ENCODE data around the gene TMEM259. TPM values are rescaled to one million over a fixed set of nuclear protein-coding genes. Genes with fewer than 3 reads are reported as not detected.
A peak's percentile ranks its signal among the peaks of the same experiment; 100 is the strongest.

TMEM259 gene
- total RNA-seq, 1 experiment from 2014 or later = 202 TPM

DNA sequence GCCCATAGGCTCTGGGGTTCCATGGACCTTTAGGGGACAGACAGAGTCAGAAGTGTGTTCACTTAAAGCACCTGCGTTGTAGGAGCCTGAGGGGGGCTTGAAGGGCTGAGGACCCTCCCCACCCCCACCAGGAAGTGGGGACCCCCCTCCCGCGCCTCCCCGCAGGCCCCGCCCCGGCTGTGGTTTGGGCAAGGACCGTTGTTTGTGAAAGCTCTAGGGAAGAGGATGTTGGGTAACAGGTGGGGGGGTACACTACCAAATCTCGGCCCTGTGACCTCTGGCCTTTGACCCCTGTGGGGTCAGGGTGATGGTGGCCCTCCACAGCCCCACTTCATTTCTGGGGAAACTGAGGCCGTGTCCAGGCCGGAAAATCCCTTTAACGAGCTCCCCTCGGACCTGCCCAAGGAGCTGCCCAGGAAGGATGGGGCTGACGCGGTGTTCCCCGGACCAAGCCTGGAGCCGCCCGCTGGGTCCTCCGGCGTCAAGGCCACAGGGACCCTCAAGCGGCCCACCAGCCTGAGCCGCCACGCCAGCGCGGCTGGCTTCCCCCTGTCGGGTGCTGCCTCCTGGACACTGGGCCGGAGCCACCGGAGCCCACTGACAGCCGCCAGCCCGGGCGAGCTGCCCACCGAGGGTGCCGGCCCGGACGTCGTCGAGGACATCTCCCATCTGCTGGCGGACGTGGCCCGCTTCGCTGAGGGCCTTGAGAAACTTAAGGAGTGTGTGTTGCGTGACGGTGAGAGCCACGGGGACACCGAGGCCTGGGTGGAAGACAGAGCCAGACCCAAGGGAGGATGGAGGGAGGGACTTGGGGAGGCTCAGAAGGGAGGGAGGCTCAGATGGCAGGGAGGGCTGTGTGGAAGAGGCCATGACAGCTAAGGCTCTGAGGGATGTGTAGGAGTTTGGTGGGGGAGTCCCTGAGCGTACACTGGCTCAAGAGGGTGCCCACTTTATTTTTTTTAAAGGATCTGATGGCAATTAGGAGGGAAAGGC, 47.4 kb upstream of the TMEM259 start:
- DNase-seq (ENCODE audit: low read depth, low spot score) (no peak), ATAC-seq (no peak)
- ChIA-PET POLR2A (interaction anchor here (2.0 to 2.3 kb wide), 2 partner anchors 14 to 47 kb away, joined by 6 to 7 read pairs; partner anchors contain the start of gene RNU6-2), RAD21 (ENCODE audit: low non-redundant PET in 1 of 2, low total read pairs in 2 of 2, uncharacterized antibody in 2 of 2, unreplicated experiment in 2 of 2) (no interaction called here), CTCF (no interaction called here)
- no peak overlapping the region for H2AFZ ChIP-seq (ENCODE audit: low read depth, low read length, poor library complexity, severe bottlenecking)
- peaks cover 26% of the 10 kb centered on the region; the same call in 1 of the 2 replicates for H3K79me2 ChIP-seq (ENCODE audit: insufficient read depth, low read length)
- H4K20me1 ChIP-seq (ENCODE audit: insufficient read depth) = no peaks in the 10 kb centered on the region
- no peaks in the 10 kb centered on the region for H3K27me3 ChIP-seq (ENCODE audit: insufficient read depth, low read length)
- no peaks in the 10 kb centered on the region for H3K9me2 ChIP-seq (ENCODE audit: insufficient read depth)
- H3K4me2 ChIP-seq (ENCODE audit: low read length) = peak overlapping the region; percentile 94
- no peaks in the 10 kb centered on the region for H3K9me3 ChIP-seq (ENCODE audit: control insufficient read depth in 1 of 2, insufficient read depth in 1 of 2, low read depth in 1 of 2, low read length in 2 of 2)
- peaks cover 32 to 61% of the 10 kb centered on the region in 2 experiments for H3K4me1 ChIP-seq (ENCODE audit: control insufficient read depth in 1 of 2, insufficient read depth in 2 of 2, low read length in 2 of 2)
- intact Hi-C loops (cut with micrococcal nuclease) = no loop called here
- TF ChIP-seq ELF1 (IDR thresholded peaks at IDR 0.05; ENCODE audit: borderline replicate concordance, low read depth) (no peak), ZFX (IDR thresholded peaks at IDR 0.05) (no peak), CBX3 (IDR thresholded peaks at IDR 0.05; ENCODE audit: low read depth) (no peak), ZNF274 (IDR thresholded peaks at IDR 0.05; ENCODE audit: low read depth, low read length) (no peak), SRF (IDR thresholded peaks at IDR 0.05; ENCODE audit: low read depth) (no peak), EZH2phosphoT487 (IDR thresholded peaks at IDR 0.05; ENCODE audit: borderline replicate concordance) (no peak), POLR2A (IDR thresholded peaks at IDR 0.05; ENCODE audit: borderline replicate concordance, extremely low read depth, insufficient read depth, insufficient read length) (no peak), CEBPB (IDR thresholded peaks at IDR 0.05; ENCODE audit: low read depth) (no peak)
- TF ChIP-seq, protein P1, sequence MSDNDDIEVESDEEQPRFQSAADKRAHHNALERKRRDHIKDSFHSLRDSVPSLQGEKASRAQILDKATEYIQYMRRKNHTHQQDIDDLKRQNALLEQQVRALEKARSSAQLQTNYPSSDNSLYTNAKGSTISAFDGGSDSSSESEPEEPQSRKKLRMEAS (IDR thresholded peaks at IDR 0.05) = no peak
- TF ChIP-seq, protein P2, sequence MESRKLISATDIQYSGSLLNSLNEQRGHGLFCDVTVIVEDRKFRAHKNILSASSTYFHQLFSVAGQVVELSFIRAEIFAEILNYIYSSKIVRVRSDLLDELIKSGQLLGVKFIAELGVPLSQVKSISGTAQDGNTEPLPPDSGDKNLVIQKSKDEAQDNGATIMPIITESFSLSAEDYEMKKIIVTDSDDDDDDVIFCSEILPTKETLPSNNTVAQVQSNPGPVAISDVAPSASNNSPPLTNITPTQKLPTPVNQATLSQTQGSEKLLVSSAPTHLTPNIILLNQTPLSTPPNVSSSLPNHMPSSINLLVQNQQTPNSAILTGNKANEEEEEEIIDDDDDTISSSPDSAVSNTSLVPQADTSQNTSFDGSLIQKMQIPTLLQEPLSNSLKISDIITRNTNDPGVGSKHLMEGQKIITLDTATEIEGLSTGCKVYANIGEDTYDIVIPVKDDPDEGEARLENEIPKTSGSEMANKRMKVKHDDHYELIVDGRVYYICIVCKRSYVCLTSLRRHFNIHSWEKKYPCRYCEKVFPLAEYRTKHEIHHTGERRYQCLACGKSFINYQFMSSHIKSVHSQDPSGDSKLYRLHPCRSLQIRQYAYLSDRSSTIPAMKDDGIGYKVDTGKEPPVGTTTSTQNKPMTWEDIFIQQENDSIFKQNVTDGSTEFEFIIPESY (IDR thresholded peaks at IDR 0.05; ENCODE audit: extremely low read depth, insufficient replicate concordance, low read length) = no peak
- TF ChIP-seq, protein P3, sequence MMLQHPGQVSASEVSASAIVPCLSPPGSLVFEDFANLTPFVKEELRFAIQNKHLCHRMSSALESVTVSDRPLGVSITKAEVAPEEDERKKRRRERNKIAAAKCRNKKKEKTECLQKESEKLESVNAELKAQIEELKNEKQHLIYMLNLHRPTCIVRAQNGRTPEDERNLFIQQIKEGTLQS (IDR thresholded peaks at IDR 0.05) = no peak
- TF ChIP-seq, protein P4, sequence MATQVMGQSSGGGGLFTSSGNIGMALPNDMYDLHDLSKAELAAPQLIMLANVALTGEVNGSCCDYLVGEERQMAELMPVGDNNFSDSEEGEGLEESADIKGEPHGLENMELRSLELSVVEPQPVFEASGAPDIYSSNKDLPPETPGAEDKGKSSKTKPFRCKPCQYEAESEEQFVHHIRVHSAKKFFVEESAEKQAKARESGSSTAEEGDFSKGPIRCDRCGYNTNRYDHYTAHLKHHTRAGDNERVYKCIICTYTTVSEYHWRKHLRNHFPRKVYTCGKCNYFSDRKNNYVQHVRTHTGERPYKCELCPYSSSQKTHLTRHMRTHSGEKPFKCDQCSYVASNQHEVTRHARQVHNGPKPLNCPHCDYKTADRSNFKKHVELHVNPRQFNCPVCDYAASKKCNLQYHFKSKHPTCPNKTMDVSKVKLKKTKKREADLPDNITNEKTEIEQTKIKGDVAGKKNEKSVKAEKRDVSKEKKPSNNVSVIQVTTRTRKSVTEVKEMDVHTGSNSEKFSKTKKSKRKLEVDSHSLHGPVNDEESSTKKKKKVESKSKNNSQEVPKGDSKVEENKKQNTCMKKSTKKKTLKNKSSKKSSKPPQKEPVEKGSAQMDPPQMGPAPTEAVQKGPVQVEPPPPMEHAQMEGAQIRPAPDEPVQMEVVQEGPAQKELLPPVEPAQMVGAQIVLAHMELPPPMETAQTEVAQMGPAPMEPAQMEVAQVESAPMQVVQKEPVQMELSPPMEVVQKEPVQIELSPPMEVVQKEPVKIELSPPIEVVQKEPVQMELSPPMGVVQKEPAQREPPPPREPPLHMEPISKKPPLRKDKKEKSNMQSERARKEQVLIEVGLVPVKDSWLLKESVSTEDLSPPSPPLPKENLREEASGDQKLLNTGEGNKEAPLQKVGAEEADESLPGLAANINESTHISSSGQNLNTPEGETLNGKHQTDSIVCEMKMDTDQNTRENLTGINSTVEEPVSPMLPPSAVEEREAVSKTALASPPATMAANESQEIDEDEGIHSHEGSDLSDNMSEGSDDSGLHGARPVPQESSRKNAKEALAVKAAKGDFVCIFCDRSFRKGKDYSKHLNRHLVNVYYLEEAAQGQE (IDR thresholded peaks at IDR 0.05; ENCODE audit: low read depth) = no peak
- TF ChIP-seq, protein P5, sequence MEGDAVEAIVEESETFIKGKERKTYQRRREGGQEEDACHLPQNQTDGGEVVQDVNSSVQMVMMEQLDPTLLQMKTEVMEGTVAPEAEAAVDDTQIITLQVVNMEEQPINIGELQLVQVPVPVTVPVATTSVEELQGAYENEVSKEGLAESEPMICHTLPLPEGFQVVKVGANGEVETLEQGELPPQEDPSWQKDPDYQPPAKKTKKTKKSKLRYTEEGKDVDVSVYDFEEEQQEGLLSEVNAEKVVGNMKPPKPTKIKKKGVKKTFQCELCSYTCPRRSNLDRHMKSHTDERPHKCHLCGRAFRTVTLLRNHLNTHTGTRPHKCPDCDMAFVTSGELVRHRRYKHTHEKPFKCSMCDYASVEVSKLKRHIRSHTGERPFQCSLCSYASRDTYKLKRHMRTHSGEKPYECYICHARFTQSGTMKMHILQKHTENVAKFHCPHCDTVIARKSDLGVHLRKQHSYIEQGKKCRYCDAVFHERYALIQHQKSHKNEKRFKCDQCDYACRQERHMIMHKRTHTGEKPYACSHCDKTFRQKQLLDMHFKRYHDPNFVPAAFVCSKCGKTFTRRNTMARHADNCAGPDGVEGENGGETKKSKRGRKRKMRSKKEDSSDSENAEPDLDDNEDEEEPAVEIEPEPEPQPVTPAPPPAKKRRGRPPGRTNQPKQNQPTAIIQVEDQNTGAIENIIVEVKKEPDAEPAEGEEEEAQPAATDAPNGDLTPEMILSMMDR (IDR thresholded peaks at IDR 0.05 in 2 of 3, conservative IDR thresholded peaks at IDR 0.05 in 1 of 3; ENCODE audit: borderline replicate concordance in 1 of 3, insufficient read depth in 1 of 3, low read depth in 2 of 3, low read length in 2 of 3) = no peak
- peak overlapping the region; percentile 64 to 78 for H3K4me3 ChIP-seq (replicated peaks in 1 of 2; ENCODE audit: low read depth in 1 of 2, low read length in 2 of 2)
- peak overlapping the region; percentile 100; the same call in 1 of the 2 replicates for H3K27ac ChIP-seq (ENCODE audit: low read depth, low read length)
- 0 out of 4 replicates have a peak, but pooled peaks cover 0 to 3% of the 10 kb centered on the region in 2 experiments for H3K36me3 ChIP-seq (ENCODE audit: control insufficient read depth in 1 of 2, insufficient read depth in 2 of 2, low read length in 2 of 2)
- no TSS peak for BruUV-seq (replicated peaks)
- H3K9ac ChIP-seq (ENCODE audit: low read length) = peak overlapping the region; percentile 92

All from HCT116 (cell line).